Esophagus squamous epithelium (tissue), 5 donors: ENCODE data around the gene MC1R. TPM values are rescaled to one million over a fixed set of nuclear protein-coding genes. Genes with fewer than 3 reads are reported as not detected.

Source experiments
- DNase-seq: peaks from one replicate; lab custom pipeline; 2025; lab: John Stamatoyannopoulos, UW
- H3K27ac ChIP-seq, 4 donors: fragments of 200-600 bp; sonication (generic); one replicate each; pipeline ENCODE4 v1.5.1; 2016 to 2019; ENCODE audit warnings: mild to moderate bottlenecking in 1 of 4
- H3K27me3 ChIP-seq, 4 donors: fragments of 200-600 bp; sonication (generic); 1 replicate in 3 of 4; 2 replicates in 1 of 4; pipeline versions ENCODE4 v1.5.1 to v1.6.0; 2017 to 2021; ENCODE audit warnings: antibody characterized with exemption in 1 of 4
- H3K36me3 ChIP-seq, 3 donors: fragments of 200-600 bp; sonication (generic); one replicate each; pipeline ENCODE4 v1.5.1; 2016 to 2019
- H3K4me1 ChIP-seq, 3 donors: fragments of 200-600 bp; sonication (generic); one replicate each; pipeline ENCODE4 v1.5.1; 2017 to 2019
- H3K4me3 ChIP-seq, 4 donors: fragments of 200-600 bp; sonication (generic); 1 replicate in 3 of 4; 2 replicates in 1 of 4; pipeline ENCODE4 v1.5.1; 2016 to 2019; ENCODE audit warnings: mild to moderate bottlenecking in 2 of 4, moderate library complexity in 1 of 4
- H3K9me3 ChIP-seq, 3 donors: fragments of 200-600 bp; sonication (generic); one replicate each; pipeline ENCODE4 v1.5.1; 2016 to 2019
- POLR2A ChIP-seq, 4 donors: fragments of 450-650 bp; IDR thresholded peaks; one replicate each; pipeline ENCODE4 v1.6.1; 2017; ENCODE audit warnings: antibody characterized with exemption in 4 of 4, mild to moderate bottlenecking in 4 of 4, moderate library complexity in 3 of 4
- WGBS, 2 donors: methylation state at CpG; one replicate each; pipeline ENCODE4 v1.1.5; 2018; 5-methylcytosine and 5-hydroxymethylcytosine counted together
- intact Hi-C: fragments of 100-400 bp; cut with DNase I; formaldehyde crosslinking; loops from one replicate; pipeline ENCODE4 v1.15.0; 2022
- total RNA-seq, 4 donors: library from RNA; depleted of rRNA; stranded (reverse); fragments of >200 nt; gene quantifications; one replicate each; pipeline ENCODE4 v1.1.0, GENCODE V29; 2016
- TF ChIP-seq, protein P1 (sequence below), 6 experiments: fragments of 450-650 bp in 4 of 6; fragments of 200-600 bp in 2 of 6; sonication (generic) in 2 of 6; IDR thresholded peaks; one replicate each; pipeline ENCODE4 v1.5.1; 2016 to 2019; ENCODE audit warnings: antibody characterized with exemption in 6 of 6, mild to moderate bottlenecking in 4 of 6, moderate library complexity in 4 of 6
- donor health status: DM: yes; HTN: yes; CAD: no.

MC1R gene
- total RNA-seq, 4 donors from 2014 or later: 1.1 to 3.4 (median 2.0) TPM

DNA sequence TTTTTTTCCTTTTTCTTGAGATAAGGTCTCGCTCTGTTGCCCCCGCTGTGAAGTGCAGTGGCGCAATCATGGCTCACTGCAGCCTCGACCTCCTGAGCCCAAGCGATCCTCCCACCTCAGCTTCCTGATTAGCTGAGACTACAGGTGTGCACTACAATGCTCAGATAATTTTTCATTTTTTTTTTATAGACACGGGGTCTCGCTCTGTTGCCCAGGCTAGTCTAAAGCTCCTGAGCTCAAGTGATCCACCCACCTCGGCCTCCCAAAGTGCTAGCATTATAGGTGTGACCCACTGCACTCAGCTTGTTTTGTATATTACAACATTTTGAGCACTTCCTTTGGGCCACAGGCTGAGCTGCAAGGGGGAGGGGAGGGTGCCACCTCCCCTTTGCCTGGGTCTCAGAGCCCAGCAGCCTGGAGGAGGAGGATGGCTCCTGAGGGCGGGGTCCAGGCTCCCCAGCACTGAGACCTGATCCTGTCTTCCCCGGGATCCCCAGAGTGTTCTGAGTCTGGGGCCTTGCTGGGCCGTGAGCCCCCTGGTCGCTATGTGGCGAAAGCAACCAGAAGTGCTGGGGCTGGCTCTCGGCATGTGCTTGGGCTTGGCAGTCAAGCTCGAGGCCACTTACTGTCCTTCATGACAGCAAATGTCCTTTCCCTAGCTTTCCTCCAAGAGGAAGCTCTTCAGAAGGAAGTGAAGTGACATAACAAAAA, 38.0 kb downstream of the MC1R start:
- 82 to 88% methylated on average over 9 to 10 of the region's 15 CpGs for WGBS, 2 donors
- peaks cover 0 to 11% (median 0%) of the 10 kb centered on the region in 3 donors for H3K4me1 ChIP-seq
- DNase-seq: no peak
- no peaks in the 10 kb centered on the region for H3K27me3 ChIP-seq
- no peak overlapping the region for H3K4me3 ChIP-seq
- H3K9me3 ChIP-seq: no peaks in the 10 kb centered on the region
- H3K36me3 ChIP-seq: peaks cover 0 to 77% (median 9%) of the 10 kb centered on the region in 3 donors
- no peak for TF ChIP-seq POLR2A (IDR thresholded peaks at IDR 0.05)
- TF ChIP-seq, protein P1, sequence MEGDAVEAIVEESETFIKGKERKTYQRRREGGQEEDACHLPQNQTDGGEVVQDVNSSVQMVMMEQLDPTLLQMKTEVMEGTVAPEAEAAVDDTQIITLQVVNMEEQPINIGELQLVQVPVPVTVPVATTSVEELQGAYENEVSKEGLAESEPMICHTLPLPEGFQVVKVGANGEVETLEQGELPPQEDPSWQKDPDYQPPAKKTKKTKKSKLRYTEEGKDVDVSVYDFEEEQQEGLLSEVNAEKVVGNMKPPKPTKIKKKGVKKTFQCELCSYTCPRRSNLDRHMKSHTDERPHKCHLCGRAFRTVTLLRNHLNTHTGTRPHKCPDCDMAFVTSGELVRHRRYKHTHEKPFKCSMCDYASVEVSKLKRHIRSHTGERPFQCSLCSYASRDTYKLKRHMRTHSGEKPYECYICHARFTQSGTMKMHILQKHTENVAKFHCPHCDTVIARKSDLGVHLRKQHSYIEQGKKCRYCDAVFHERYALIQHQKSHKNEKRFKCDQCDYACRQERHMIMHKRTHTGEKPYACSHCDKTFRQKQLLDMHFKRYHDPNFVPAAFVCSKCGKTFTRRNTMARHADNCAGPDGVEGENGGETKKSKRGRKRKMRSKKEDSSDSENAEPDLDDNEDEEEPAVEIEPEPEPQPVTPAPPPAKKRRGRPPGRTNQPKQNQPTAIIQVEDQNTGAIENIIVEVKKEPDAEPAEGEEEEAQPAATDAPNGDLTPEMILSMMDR (IDR thresholded peaks at IDR 0.05): no peak
- intact Hi-C loops: no loop called here
- peak overlapping the region in 1 of 4 donors; percentile 21 for H3K27ac ChIP-seq

DNA sequence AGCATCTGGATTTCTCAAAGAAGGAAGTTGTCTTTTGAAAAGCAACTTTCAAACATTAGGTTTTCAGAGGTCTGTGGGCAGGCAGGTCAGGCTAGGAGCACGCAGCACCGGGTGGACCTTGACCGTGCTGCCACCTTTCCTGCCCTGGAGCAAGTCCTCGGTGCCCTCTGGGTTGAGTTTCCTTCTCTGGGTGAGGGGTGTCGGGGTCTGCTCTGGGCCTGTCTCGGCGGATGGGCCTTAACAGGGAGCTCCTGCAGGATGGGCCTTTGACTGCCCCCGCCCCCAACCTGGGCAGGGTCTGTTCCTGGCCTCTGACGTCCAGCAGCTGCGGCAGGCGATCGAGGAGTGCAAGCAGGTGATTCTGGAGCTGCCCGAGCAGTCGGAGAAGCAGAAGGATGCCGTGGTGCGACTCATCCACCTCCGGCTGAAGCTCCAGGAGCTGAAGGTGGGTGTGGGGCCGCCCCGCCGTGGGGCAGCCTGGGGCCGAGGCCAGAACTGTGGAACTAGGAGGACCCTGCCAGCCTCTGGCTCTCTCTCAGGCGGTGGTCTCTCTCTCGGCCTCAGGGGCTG, 38.6 kb downstream of the MC1R start:
- peaks cover 0 to 83% (median 9%) of the 10 kb centered on the region in 3 donors for H3K36me3 ChIP-seq
- H3K4me1 ChIP-seq: peaks cover 0 to 6% (median 0%) of the 10 kb centered on the region in 3 donors
- H3K27ac ChIP-seq: peak overlapping the region in 2 of 4 donors; percentile 8 to 21
- intact Hi-C loops: no loop called here
- no peaks in the 10 kb centered on the region for H3K27me3 ChIP-seq
- H3K4me3 ChIP-seq: peak overlapping the region in 1 of 4 donors; percentile 5
- no peak for TF ChIP-seq POLR2A (IDR thresholded peaks at IDR 0.05)
- TF ChIP-seq, protein P1 (IDR thresholded peaks at IDR 0.05): no peak
- H3K9me3 ChIP-seq: no peaks in the 10 kb centered on the region
- 88 to 92% methylated on average over 3 to 5 of the region's 23 CpGs for WGBS, 2 donors
- no peak for DNase-seq

- no peaks in the 10 kb centered on the region for H3K4me1 ChIP-seq
- DNase-seq: no peak
- intact Hi-C loops: no loop called here
- peaks cover 0 to 84% (median 9%) of the 10 kb centered on the region in 3 donors for H3K36me3 ChIP-seq
- no peaks in the 10 kb centered on the region for H3K9me3 ChIP-seq
- 83% methylated on average over 1 of the region's 7 CpGs; no CpG with 5 or more reads in 1 of the 2 donors for WGBS, 2 donors
- no peak overlapping the region for H3K27ac ChIP-seq
- H3K27me3 ChIP-seq: no peaks in the 10 kb centered on the region
- TF ChIP-seq, protein P1 (IDR thresholded peaks at IDR 0.05): no peak
- no peak for TF ChIP-seq POLR2A (IDR thresholded peaks at IDR 0.05)
- no peak overlapping the region for H3K4me3 ChIP-seq
Observed at GRCh38 chr16:89958068-89958467, 39.4 kb downstream of the MC1R start.

DNA sequence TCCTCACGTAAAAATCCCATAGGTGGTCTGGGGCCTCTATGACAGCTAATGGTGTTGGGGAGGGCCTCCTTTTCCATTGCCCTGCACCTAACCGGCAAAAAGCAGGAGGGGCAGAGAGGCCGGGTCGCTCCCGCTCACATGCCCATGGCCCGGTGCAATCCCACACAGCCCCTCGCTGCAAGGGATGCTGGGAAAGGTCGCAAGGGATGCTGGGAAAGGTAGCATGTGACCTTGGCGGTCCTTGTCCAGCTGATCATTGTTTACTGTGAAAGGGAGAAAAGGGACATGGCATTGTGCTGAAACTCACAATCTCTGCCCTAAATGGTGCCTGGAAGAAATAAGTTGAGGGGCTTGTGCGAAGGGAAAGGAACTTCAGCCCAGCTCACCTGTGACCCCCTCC, 39.9 kb downstream of the MC1R start:
- Histone ChIP-seq H3K27me3 (no peaks in the 10 kb centered on the region), H3K4me3 (no peak overlapping the region), H3K36me3 (peaks cover 0 to 89% (median 9%) of the 10 kb centered on the region in 3 donors), H3K4me1 (no peaks in the 10 kb centered on the region), H3K27ac (no peak overlapping the region), H3K9me3 (no peaks in the 10 kb centered on the region)
- 91 to 95% methylated on average over 9 to 10 of the region's 10 CpGs for WGBS, 2 donors
- no peak for TF ChIP-seq POLR2A (IDR thresholded peaks at IDR 0.05)
- TF ChIP-seq, protein P1 (IDR thresholded peaks at IDR 0.05): no peak
- DNase-seq: no peak
- intact Hi-C loops: no loop called here

- no peak for TF ChIP-seq POLR2A (IDR thresholded peaks at IDR 0.05)
- TF ChIP-seq, protein P1 (IDR thresholded peaks at IDR 0.05): no peak
- Histone ChIP-seq H3K36me3 (peaks cover 0 to 90% (median 9%) of the 10 kb centered on the region in 3 donors), H3K9me3 (no peaks in the 10 kb centered on the region), H3K4me3 (no peak overlapping the region), H3K27me3 (no peaks in the 10 kb centered on the region), H3K4me1 (no peaks in the 10 kb centered on the region), H3K27ac (no peak overlapping the region)
- intact Hi-C loops: no loop called here
- no peak for DNase-seq
- 83 to 100% methylated on average over 4 to 9 of the region's 13 CpGs for WGBS, 2 donors
Observed at GRCh38 chr16:89960966-89961365, 42.3 kb downstream of the MC1R start.
